Panc1 (cell line): ENCODE measurements around the gene CHN1. TPM values are rescaled to one million over a fixed set of nuclear protein-coding genes. Genes with fewer than 3 reads are reported as not detected.

ENCODE experiments used
- ATAC-seq: fragments of 200-7000 bp; cut with Tn5 transposase; 2 replicates; pipeline ENCODE4 v1.9.1; 2020; ENCODE audit warnings: mild to moderate bottlenecking, moderate library complexity
- BruUV-seq: library from RNA; stranded (reverse); fragments of 400-500 nt; replicated peaks from 2 replicates; lab custom pipeline; 2021; lab: Mats Ljungman, UMichigan
- CTCF ChIA-PET: fragments of 300-600 bp; sonication (Branson Sonifier 250); formaldehyde crosslinking; loops from one replicate; lab custom pipeline; 2022; ENCODE audit warnings: antibody characterized with exemption; lab: Charles Lee
- POLR2A ChIA-PET: fragments of 300-600 bp; sonication (Branson Sonifier 250); formaldehyde crosslinking; loops from one replicate; lab custom pipeline; 2022; ENCODE audit warnings: antibody characterized with exemption; lab: Charles Lee
- DNase-seq: peaks from one replicate; pipeline ENCODE4 v3.0.0-alpha.2; 2010; ENCODE audit warnings: low read depth, low spot score
- H3K27ac ChIP-seq: 2 replicates; pipeline ENCODE4 v1.5.1; 2011; ENCODE audit warnings: mild to moderate bottlenecking, low read length, inconsistent platforms
- H3K27me3 ChIP-seq: fragments of 200-500 bp; sonication (Bioruptor generic); 2 replicates; pipeline ENCODE4 v1.6.0; 2014; ENCODE audit warnings: low read length, inconsistent platforms; ENCODE audit not compliant: control insufficient read depth, insufficient read depth
- H3K36me3 ChIP-seq: fragments of 200-500 bp; sonication (Bioruptor generic); 2 replicates; pipeline ENCODE4 v1.5.1; 2014; ENCODE audit warnings: inconsistent platforms, mild to moderate bottlenecking, low read length, moderate library complexity; ENCODE audit not compliant: control insufficient read depth, insufficient read depth
- H3K4me1 ChIP-seq: 2 replicates; pipeline ENCODE4 v1.5.1; 2011; ENCODE audit warnings: inconsistent platforms, mild to moderate bottlenecking, low read length, moderate library complexity; ENCODE audit not compliant: control insufficient read depth, insufficient read depth
- H3K4me3 ChIP-seq, 2 experiments: 2 replicates each; pipeline ENCODE4 v1.5.1; 2011 to 2012; ENCODE audit warnings: low read depth in 2 of 2, low read length in 2 of 2, mild to moderate bottlenecking in 2 of 2, inconsistent platforms in 1 of 2, moderate library complexity in 1 of 2
- H3K9me3 ChIP-seq: fragments of 200-500 bp; sonication (Bioruptor generic); 2 replicates; pipeline ENCODE4 v1.5.1; 2014; ENCODE audit warnings: low read depth, mild to moderate bottlenecking, inconsistent platforms, low read length, moderate library complexity; ENCODE audit not compliant: control insufficient read depth, insufficient read depth
- CTCF ChIP-seq: fragments of 450-650 bp; IDR thresholded peaks from 2 replicates; pipeline ENCODE4 v1.5.1; 2017; ENCODE audit warnings: mild to moderate bottlenecking
- POLR2AphosphoS5 ChIP-seq: IDR thresholded peaks from 2 replicates; pipeline ENCODE4 v1.6.1; 2012; ENCODE audit warnings: mild to moderate bottlenecking, low read depth, low read length, moderate library complexity
- REST ChIP-seq, 2 experiments: IDR thresholded peaks; 2 replicates each; pipeline ENCODE4 v1.6.1; 2011 to 2012; ENCODE audit warnings: low read depth in 2 of 2, control low read depth in 1 of 2, low read length in 1 of 2, mild to moderate bottlenecking in 1 of 2, moderate library complexity in 1 of 2; ENCODE audit not compliant: insufficient read depth in 1 of 2
- SIN3A ChIP-seq: IDR thresholded peaks from 2 replicates; pipeline ENCODE4 v1.6.1; 2012; ENCODE audit warnings: low read depth, mild to moderate bottlenecking, low read length, moderate library complexity, borderline replicate concordance; ENCODE audit not compliant: insufficient read depth
- TCF7L2 ChIP-seq: IDR thresholded peaks from 2 replicates; pipeline ENCODE4 v1.6.1; 2011; ENCODE audit warnings: mild to moderate bottlenecking, low read depth, low read length, inconsistent platforms
- in situ Hi-C: cut with HindIII; loops from 2 replicates; pipeline ENCODE4 v1.10.0; 2016; ENCODE audit warnings: low sequenced_read_pairs, low pct_unique_long_range_greater_than_20kb
- intact Hi-C: fragments of 100-400 bp; cut with micrococcal nuclease; formaldehyde crosslinking; loops from one replicate; pipeline ENCODE4 v1.10.0; 2022; ENCODE audit not compliant: unreplicated experiment
- total RNA-seq: library from RNA; stranded (reverse); gene quantifications from one replicate; pipeline ENCODE4 v1.2.1, GENCODE V29; 2021; ENCODE audit not compliant: unreplicated experiment

The CHN1 gene
- total RNA-seq, 1 experiment from 2014 or later: 20.8 TPM

- no peak overlapping the region; a peak in 1 of 4 replicates for H3K4me3 ChIP-seq
- POLR2A ChIA-PET: no interaction called here
- no peaks in the 10 kb centered on the region for H3K9me3 ChIP-seq
- no peak for ATAC-seq
- no peaks in the 10 kb centered on the region for H3K27me3 ChIP-seq
- in situ Hi-C loops: no loop called here
- intact Hi-C loops: no loop called here
- H3K36me3 ChIP-seq: no peaks in the 10 kb centered on the region
- TF ChIP-seq SIN3A (no peak), POLR2AphosphoS5 (no peak), TCF7L2 (no peak), CTCF (no peak), REST (IDR thresholded peaks at IDR 0.05; ENCODE audit: insufficient read depth in 1 of 2, low read depth in 2 of 2, low read length in 1 of 2) (no peak)
- DNase-seq: no peak
- no TSS peak for BruUV-seq
- H3K27ac ChIP-seq: no peak overlapping the region
- CTCF ChIA-PET: no interaction called here
- H3K4me1 ChIP-seq: 0 out of 2 replicates have a peak, but pooled peaks cover 2% of the 10 kb centered on the region
Measured at GRCh38 chr2:174878537-174879147, 126.5 kb downstream of the CHN1 start.

DNA sequence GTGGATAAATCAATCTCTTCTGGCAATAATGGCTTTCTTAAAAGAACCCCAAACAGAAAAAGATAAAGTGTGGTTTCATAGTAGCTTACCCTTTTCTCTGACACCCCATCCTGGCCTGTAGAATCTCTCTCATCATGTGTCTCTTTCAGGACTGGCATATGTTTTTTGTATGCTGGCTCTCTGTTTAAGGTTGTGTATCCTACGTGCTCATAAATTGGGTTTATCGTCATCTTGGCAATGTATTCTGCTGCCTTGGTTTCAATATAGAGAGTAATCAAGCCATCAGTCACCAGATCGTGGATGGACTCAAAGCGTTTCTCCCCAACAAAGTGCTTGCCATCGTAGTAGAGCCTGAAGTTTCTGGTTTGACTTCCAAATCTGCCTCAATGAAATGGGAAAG, 127.4 kb downstream of the CHN1 start:
- Histone ChIP-seq H3K36me3 (no peaks in the 10 kb centered on the region), H3K9me3 (no peaks in the 10 kb centered on the region), H3K27me3 (no peaks in the 10 kb centered on the region), H3K4me1 (0 out of 2 replicates have a peak, but pooled peaks cover 2% of the 10 kb centered on the region), H3K27ac (no peak overlapping the region), H3K4me3 (no peak overlapping the region)
- intact Hi-C loops: no loop called here
- in situ Hi-C loops: no loop called here
- DNase-seq (no peak), ATAC-seq (no peak)
- TF ChIP-seq SIN3A (no peak), TCF7L2 (no peak), POLR2AphosphoS5 (no peak), CTCF (no peak), REST (IDR thresholded peaks at IDR 0.05; ENCODE audit: insufficient read depth in 1 of 2, low read depth in 2 of 2, low read length in 1 of 2) (no peak)
- BruUV-seq: no TSS peak
- POLR2A ChIA-PET: no interaction called here
- CTCF ChIA-PET: interaction anchor here (0.6 kb wide), 1 partner anchor 106 kb away, joined by 3 read pairs; no protein-coding TSS in a partner anchor
